Liver (tissue), 9 donors: Measurements from ENCODE around the gene CHRDL2. TPM values are rescaled to one million over a fixed set of nuclear protein-coding genes. Genes with fewer than 3 reads are reported as not detected.
A peak's percentile ranks its signal among the peaks of the same experiment; 100 is the strongest.

Experiments used
- DNase-seq: peaks from one replicate; pipeline ENCODE4 v3.0.0-alpha.2; 2017; ENCODE audit warnings: low spot score
- H3K27ac ChIP-seq, 2 donors: one replicate each; pipeline ENCODE4 v1.7.0; 2013; ENCODE audit warnings: inconsistent platforms in 2 of 2, low read length in 2 of 2, control low read depth in 1 of 2, low read depth in 1 of 2, mild to moderate bottlenecking in 1 of 2
- H3K27me3 ChIP-seq, 4 donors: one replicate each; pipeline versions ENCODE4 v1.6.1 to v1.7.0; 2013; ENCODE audit warnings: low read length in 3 of 4, inconsistent platforms in 1 of 4, mild to moderate bottlenecking in 1 of 4, moderate library complexity in 1 of 4; ENCODE audit not compliant: control insufficient read depth in 4 of 4, insufficient read depth in 4 of 4
- H3K36me3 ChIP-seq, 4 donors: one replicate each; pipeline versions ENCODE4 v1.6.1 to v1.7.0; 2013; ENCODE audit warnings: low read length in 3 of 4, mild to moderate bottlenecking in 3 of 4, low read depth in 1 of 4, moderate library complexity in 1 of 4; ENCODE audit not compliant: control insufficient read depth in 4 of 4, insufficient read depth in 3 of 4
- H3K4me1 ChIP-seq, 4 donors: one replicate each; pipeline versions ENCODE4 v1.6.1 to v1.7.0; 2013; ENCODE audit warnings: low read length in 3 of 4, mild to moderate bottlenecking in 3 of 4, moderate library complexity in 1 of 4; ENCODE audit not compliant: control insufficient read depth in 4 of 4, insufficient read depth in 4 of 4
- H3K4me3 ChIP-seq, 3 donors: one replicate each; pipeline versions ENCODE4 v1.6.1 to v1.7.0; 2013; ENCODE audit warnings: low read length in 3 of 3, control low read depth in 1 of 3, low read depth in 1 of 3, mild to moderate bottlenecking in 1 of 3
- H3K9ac ChIP-seq, 2 donors: one replicate each; pipeline ENCODE4 v1.7.0; 2013; ENCODE audit warnings: low read length in 2 of 2, mild to moderate bottlenecking in 2 of 2, moderate library complexity in 2 of 2, control low read depth in 1 of 2, low read depth in 1 of 2
- H3K9me3 ChIP-seq, 4 donors: one replicate each; pipeline versions ENCODE4 v1.6.1 to v1.7.0; 2013; ENCODE audit warnings: low read length in 3 of 4; ENCODE audit not compliant: control insufficient read depth in 4 of 4
- ATF3 ChIP-seq: IDR thresholded peaks from 2 replicates; pipeline ENCODE4 v1.6.1; 2016; ENCODE audit warnings: antibody characterized with exemption
- CTCF ChIP-seq: fragments of 150-350 bp; IDR thresholded peaks from 2 replicates; pipeline ENCODE4 v1.5.1; 2017; ENCODE audit warnings: improper control_type of control experiment, low read depth, low read length; ENCODE audit not compliant: missing input control
- EGR1 ChIP-seq, 2 donors: IDR thresholded peaks; 2 replicates each; pipeline ENCODE4 v1.6.1; 2016 to 2018; ENCODE audit warnings: antibody characterized with exemption in 2 of 2, low read depth in 2 of 2
- FOXA1 ChIP-seq: IDR thresholded peaks from 2 replicates; pipeline ENCODE4 v1.6.1; 2016; ENCODE audit warnings: antibody characterized with exemption
- FOXA2 ChIP-seq: IDR thresholded peaks from 2 replicates; pipeline ENCODE4 v1.6.1; 2016; ENCODE audit warnings: antibody characterized with exemption
- GABPA ChIP-seq, 2 donors: IDR thresholded peaks in 1 of 2; conservative IDR thresholded peaks in 1 of 2; 2 replicates each; pipeline ENCODE4 v1.6.1; 2016; ENCODE audit warnings: antibody characterized with exemption in 2 of 2, mild to moderate bottlenecking in 1 of 2, moderate library complexity in 1 of 2
- HNF4A ChIP-seq, 2 donors: conservative IDR thresholded peaks; 2 replicates each; pipeline ENCODE4 v1.6.1; 2016; ENCODE audit warnings: antibody characterized with exemption in 2 of 2, mild to moderate bottlenecking in 2 of 2
- HNF4G ChIP-seq: IDR thresholded peaks from 2 replicates; pipeline ENCODE4 v1.6.1; 2016; ENCODE audit warnings: antibody characterized with exemption
- JUND ChIP-seq, 2 donors: IDR thresholded peaks; 2 replicates each; pipeline ENCODE4 v1.6.1; 2016; ENCODE audit warnings: antibody characterized with exemption in 2 of 2
- NR2F2 ChIP-seq: IDR thresholded peaks from 2 replicates; pipeline ENCODE4 v1.6.1; 2016; ENCODE audit warnings: antibody characterized with exemption
- RAD21 ChIP-seq, 2 donors: IDR thresholded peaks; 2 replicates each; pipeline ENCODE4 v1.6.1; 2016; ENCODE audit warnings: antibody characterized with exemption in 2 of 2, mild to moderate bottlenecking in 2 of 2
- REST ChIP-seq: IDR thresholded peaks from 2 replicates; pipeline ENCODE4 v1.6.1; 2016; ENCODE audit warnings: antibody characterized with exemption, mild to moderate bottlenecking
- RXRA ChIP-seq, 2 donors: IDR thresholded peaks; 2 replicates each; pipeline ENCODE4 v1.6.1; 2017 to 2018; ENCODE audit warnings: antibody characterized with exemption in 2 of 2, mild to moderate bottlenecking in 1 of 2
- WGBS: extraction: QIAGEN DNeasy Blood & Tissue Kit; methylation state at CpG from one replicate; pipeline ENCODE4 v1.1.7; 2013; 5-methylcytosine and 5-hydroxymethylcytosine counted together
- polyA plus RNA-seq, 2 donors: library from polyadenylated mRNA; stranded (reverse) in 1 of 2; unstranded in 1 of 2; fragments of 200-250 nt in 1 of 2; fragments of >200 nt in 1 of 2; fragmentation: Nextera tagmentation in 1 of 2; extraction: Ambion mirVana in 1 of 2; gene quantifications; one replicate each; pipeline versions ENCODE4 v1.2.1 to v1.2.3, GENCODE V29; 2013 to 2015
- total RNA-seq, 2 donors: library from RNA; depleted of rRNA; stranded (reverse); fragments of >200 nt; gene quantifications; one replicate each; pipeline ENCODE4 v1.2.3, GENCODE V29; 2014
- TF ChIP-seq, protein P1 (sequence below): IDR thresholded peaks from 2 replicates; pipeline ENCODE4 v1.6.1; 2016; ENCODE audit warnings: antibody characterized with exemption
- TF ChIP-seq, protein P2 (sequence below): IDR thresholded peaks from 2 replicates; pipeline ENCODE4 v1.6.1; 2016; ENCODE audit warnings: antibody characterized with exemption
- donor health status: healthy.
- donor health status: healthy.
- donor health status: healthy.
- donor health status: healthy.
- donor health status: healthy.

CHRDL2 gene
- total and polyA plus RNA-seq, 4 donors, result 1.8 to 19.0 (median 15.8) TPM; not detected in 1

- TF ChIP-seq RXRA (IDR thresholded peaks at IDR 0.05), result no peak
- TF ChIP-seq REST, result no peak
Measured at GRCh38 chr11:74673693-74674360, 57.4 kb downstream of the CHRDL2 start (continued).

- peak; percentile 31 for DNase-seq
- 68% methylated on average over 12 of the region's 12 CpGs for WGBS
- TF ChIP-seq HNF4A (conservative IDR thresholded peaks at IDR 0.05) (peak; percentile 24 to 48), FOXA1 (no peak), RXRA (IDR thresholded peaks at IDR 0.05) (peak in 1 of 2 donors; percentile 29), GABPA (IDR thresholded peaks at IDR 0.05 in 1 of 2, conservative IDR thresholded peaks at IDR 0.05 in 1 of 2) (no peak), RAD21 (IDR thresholded peaks at IDR 0.05) (peak in 1 of 2 donors; percentile 14), NR2F2 (no peak)
- TF ChIP-seq, protein P1, sequence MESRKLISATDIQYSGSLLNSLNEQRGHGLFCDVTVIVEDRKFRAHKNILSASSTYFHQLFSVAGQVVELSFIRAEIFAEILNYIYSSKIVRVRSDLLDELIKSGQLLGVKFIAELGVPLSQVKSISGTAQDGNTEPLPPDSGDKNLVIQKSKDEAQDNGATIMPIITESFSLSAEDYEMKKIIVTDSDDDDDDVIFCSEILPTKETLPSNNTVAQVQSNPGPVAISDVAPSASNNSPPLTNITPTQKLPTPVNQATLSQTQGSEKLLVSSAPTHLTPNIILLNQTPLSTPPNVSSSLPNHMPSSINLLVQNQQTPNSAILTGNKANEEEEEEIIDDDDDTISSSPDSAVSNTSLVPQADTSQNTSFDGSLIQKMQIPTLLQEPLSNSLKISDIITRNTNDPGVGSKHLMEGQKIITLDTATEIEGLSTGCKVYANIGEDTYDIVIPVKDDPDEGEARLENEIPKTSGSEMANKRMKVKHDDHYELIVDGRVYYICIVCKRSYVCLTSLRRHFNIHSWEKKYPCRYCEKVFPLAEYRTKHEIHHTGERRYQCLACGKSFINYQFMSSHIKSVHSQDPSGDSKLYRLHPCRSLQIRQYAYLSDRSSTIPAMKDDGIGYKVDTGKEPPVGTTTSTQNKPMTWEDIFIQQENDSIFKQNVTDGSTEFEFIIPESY, result no peak
- peak overlapping the region in 1 of 2 donors; percentile 71 for H3K9ac ChIP-seq
- no peaks in the 10 kb centered on the region for H3K27me3 ChIP-seq
- peaks cover 0 to 7% (median 2%) of the 10 kb centered on the region in 4 donors for H3K4me1 ChIP-seq
- no peaks in the 10 kb centered on the region for H3K9me3 ChIP-seq
- no peaks in the 10 kb centered on the region for H3K36me3 ChIP-seq
- H3K27ac ChIP-seq, result peak overlapping the region; percentile 5 to 29
- no peak overlapping the region for H3K4me3 ChIP-seq
Measured at GRCh38 chr11:74672956-74673692, 58.1 kb downstream of the CHRDL2 start.

DNA sequence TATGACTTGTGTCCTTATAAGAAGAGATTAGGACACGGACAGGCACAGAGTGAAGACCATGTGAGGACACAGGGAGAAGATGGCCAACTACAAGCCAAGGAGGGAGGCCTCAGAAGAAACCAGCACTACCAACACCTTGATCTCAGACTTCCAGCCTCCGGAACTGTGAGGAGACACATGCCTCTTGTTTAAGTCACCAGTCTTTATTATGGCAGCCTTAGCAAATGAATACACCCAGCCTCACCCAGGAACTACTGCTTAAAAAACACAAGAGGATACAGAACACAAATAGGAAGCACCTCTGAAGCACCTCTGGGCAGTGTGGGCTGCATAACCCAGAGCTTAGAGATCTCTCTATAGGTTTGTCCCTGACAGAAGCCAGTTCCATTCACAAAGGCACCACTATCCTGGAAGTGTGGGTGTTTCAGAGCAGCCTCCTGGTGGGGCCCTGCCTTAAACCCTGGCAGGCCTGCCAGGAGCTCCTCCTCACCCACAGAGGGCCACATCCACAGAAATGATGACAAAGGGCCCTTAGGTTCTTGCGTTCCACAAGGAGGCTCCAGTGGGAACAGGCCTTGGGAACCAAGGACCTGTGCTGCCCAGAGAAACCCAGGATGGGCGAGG is 58.8 kb downstream of the CHRDL2 start:
- Histone ChIP-seq H3K4me1 (peaks cover 0 to 7% (median 2%) of the 10 kb centered on the region in 4 donors), H3K36me3 (no peaks in the 10 kb centered on the region), H3K9me3 (no peaks in the 10 kb centered on the region), H3K27me3 (no peaks in the 10 kb centered on the region), H3K9ac (peak overlapping the region in 1 of 2 donors; percentile 71), H3K4me3 (no peak overlapping the region), H3K27ac (peak overlapping the region in 1 of 2 donors; percentile 29)
- DNase-seq, result peak; percentile 24
- 71% methylated on average over 4 of the region's 4 CpGs for WGBS
- TF ChIP-seq, protein P1, result no peak
- TF ChIP-seq NR2F2 (no peak), ATF3 (no peak), FOXA2 (no peak), EGR1 (IDR thresholded peaks at IDR 0.05; ENCODE audit: low read depth in 2 of 2) (no peak), RAD21 (IDR thresholded peaks at IDR 0.05) (no peak), HNF4A (conservative IDR thresholded peaks at IDR 0.05) (no peak), CTCF (no peak), JUND (IDR thresholded peaks at IDR 0.05) (no peak), FOXA1 (no peak), HNF4G (no peak), RXRA (IDR thresholded peaks at IDR 0.05) (no peak)
- TF ChIP-seq, protein P2, sequence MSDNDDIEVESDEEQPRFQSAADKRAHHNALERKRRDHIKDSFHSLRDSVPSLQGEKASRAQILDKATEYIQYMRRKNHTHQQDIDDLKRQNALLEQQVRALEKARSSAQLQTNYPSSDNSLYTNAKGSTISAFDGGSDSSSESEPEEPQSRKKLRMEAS, result no peak
